ENCODE data around the gene B4GALNT1. TPM values are rescaled to one million over a fixed set of nuclear protein-coding genes. Genes with fewer than 3 reads are reported as not detected.
"Not testable (repeated sequence)": the region's sequence is repeated elsewhere in the genome, so short reads cannot be mapped to it uniquely, and the experiment has no call there.

Gene B4GALNT1
- polyA plus RNA-seq, 1 donor from 2014 or later = 99.9 TPM

GRCh38 chr12:57655541-57656240 lies 22.7 kb upstream of the B4GALNT1 start:
- no peaks in the 10 kb centered on the region for H4K20me1 ChIP-seq (ENCODE audit: insufficient read depth)
- no peak overlapping the region for H3K9ac ChIP-seq (ENCODE audit: low read length)
- H3F3A ChIP-seq (ENCODE audit: insufficient read depth, low read length, poor library complexity, severe bottlenecking) = no peaks in the 10 kb centered on the region
- H2AFZ ChIP-seq (ENCODE audit: low read depth, low read length) = no peak overlapping the region
- H3K27me3 ChIP-seq (ENCODE audit: insufficient read depth, low read depth, low read length) = no peaks in the 10 kb centered on the region
- no peaks in the 10 kb centered on the region for H3K9me3 ChIP-seq (ENCODE audit: low read length)
- H3K36me3 ChIP-seq (ENCODE audit: insufficient read depth, low read length) = no peaks in the 10 kb centered on the region
- TF ChIP-seq MXI1 (conservative IDR thresholded peaks at IDR 0.05; ENCODE audit: poor library complexity, severe bottlenecking) (no peak), SMC3 (conservative IDR thresholded peaks at IDR 0.05; ENCODE audit: poor library complexity) (no peak), POLR2AphosphoS5 (IDR thresholded peaks at IDR 0.05) (no peak), EP300 (conservative IDR thresholded peaks at IDR 0.05; ENCODE audit: poor library complexity, severe bottlenecking) (no peak), TAF1 (IDR thresholded peaks at IDR 0.05; ENCODE audit: low read depth) (no peak), CTCF (IDR thresholded peaks at IDR 0.05; ENCODE audit: poor library complexity, severe bottlenecking) (no peak)
- H3K9me2 ChIP-seq (ENCODE audit: insufficient read depth, low read length) = no peaks in the 10 kb centered on the region
- no peaks in the 10 kb centered on the region for H3K79me2 ChIP-seq (replicated peaks; ENCODE audit: insufficient read depth, low read length)
- no peak overlapping the region for H3K4me2 ChIP-seq (ENCODE audit: low read length)
- no peak overlapping the region for H3K27ac ChIP-seq (ENCODE audit: low read length)
- no peak overlapping the region for H3K4me3 ChIP-seq (ENCODE audit: low read length)

GRCh38 chr12:57654042-57654441 lies 21.0 kb upstream of the B4GALNT1 start:
- Histone ChIP-seq H3F3A (ENCODE audit: insufficient read depth, low read length, poor library complexity, severe bottlenecking) (no peaks in the 10 kb centered on the region), H3K9me3 (ENCODE audit: low read length) (no peaks in the 10 kb centered on the region), H3K79me2 (replicated peaks; ENCODE audit: insufficient read depth, low read length) (no peaks in the 10 kb centered on the region), H3K9ac (ENCODE audit: low read length) (no peak overlapping the region), H3K27ac (ENCODE audit: low read length) (no peak overlapping the region), H3K4me3 (ENCODE audit: low read length) (no peak overlapping the region), H3K9me2 (ENCODE audit: insufficient read depth, low read length) (no peaks in the 10 kb centered on the region), H3K36me3 (ENCODE audit: insufficient read depth, low read length) (no peaks in the 10 kb centered on the region), H2AFZ (ENCODE audit: low read depth, low read length) (no peak overlapping the region), H3K27me3 (ENCODE audit: insufficient read depth, low read depth, low read length) (no peaks in the 10 kb centered on the region), H3K4me2 (ENCODE audit: low read length) (no peak overlapping the region), H4K20me1 (ENCODE audit: insufficient read depth) (no peaks in the 10 kb centered on the region)
- no peak for TF ChIP-seq RAD21 (conservative IDR thresholded peaks at IDR 0.05)
- TF ChIP-seq SMC3 (conservative IDR thresholded peaks at IDR 0.05; ENCODE audit: poor library complexity) = no peak
- no peak for TF ChIP-seq EP300 (conservative IDR thresholded peaks at IDR 0.05; ENCODE audit: poor library complexity, severe bottlenecking)
- TF ChIP-seq POLR2AphosphoS5 (IDR thresholded peaks at IDR 0.05) = no peak
- TF ChIP-seq MXI1 (conservative IDR thresholded peaks at IDR 0.05; ENCODE audit: poor library complexity, severe bottlenecking) = no peak
- TF ChIP-seq TAF1 (IDR thresholded peaks at IDR 0.05; ENCODE audit: low read depth) = no peak
- TF ChIP-seq CTCF (IDR thresholded peaks at IDR 0.05; ENCODE audit: poor library complexity, severe bottlenecking) = no peak
- no peak for TF ChIP-seq REST (IDR thresholded peaks at IDR 0.05; ENCODE audit: borderline replicate concordance)
- TF ChIP-seq EZH2 (IDR thresholded peaks at IDR 0.05; ENCODE audit: borderline replicate concordance, insufficient read depth, low read length, poor library complexity, severe bottlenecking) = no peak

GRCh38 chr12:57646659-57647049 lies 13.7 kb upstream of the B4GALNT1 start:
- H3K27ac ChIP-seq (ENCODE audit: low read length); H3F3A ChIP-seq (ENCODE audit: insufficient read depth, low read length, poor library complexity, severe bottlenecking); H2AFZ ChIP-seq (ENCODE audit: low read depth, low read length); H3K4me2 ChIP-seq (ENCODE audit: low read length); H3K9me3 ChIP-seq (ENCODE audit: low read length); H4K20me1 ChIP-seq (ENCODE audit: insufficient read depth); H3K79me2 ChIP-seq (replicated peaks; ENCODE audit: insufficient read depth, low read length); H3K9ac ChIP-seq (ENCODE audit: low read length); H3K36me3 ChIP-seq (ENCODE audit: insufficient read depth, low read length); H3K27me3 ChIP-seq (ENCODE audit: insufficient read depth, low read depth, low read length); H3K4me3 ChIP-seq (ENCODE audit: low read length); H3K9me2 ChIP-seq (ENCODE audit: insufficient read depth, low read length): not testable (repeated sequence)

GRCh38 chr12:57645990-57646658 lies 13.1 kb upstream of the B4GALNT1 start:
- H3K9me3 ChIP-seq (ENCODE audit: low read length); H3K79me2 ChIP-seq (replicated peaks; ENCODE audit: insufficient read depth, low read length); H3K36me3 ChIP-seq (ENCODE audit: insufficient read depth, low read length); H3F3A ChIP-seq (ENCODE audit: insufficient read depth, low read length, poor library complexity, severe bottlenecking); H3K4me2 ChIP-seq (ENCODE audit: low read length); H3K9me2 ChIP-seq (ENCODE audit: insufficient read depth, low read length); H3K4me3 ChIP-seq (ENCODE audit: low read length); H2AFZ ChIP-seq (ENCODE audit: low read depth, low read length); H3K27me3 ChIP-seq (ENCODE audit: insufficient read depth, low read depth, low read length); H4K20me1 ChIP-seq (ENCODE audit: insufficient read depth); H3K27ac ChIP-seq (ENCODE audit: low read length); H3K9ac ChIP-seq (ENCODE audit: low read length): not testable (repeated sequence)

Measured in neural cell (in vitro differentiated cells).